GM18507 (cell line): ENCODE results near the gene KRT76.
"Not testable (repeated sequence)": the region's sequence is repeated elsewhere in the genome, so short reads cannot be mapped to it uniquely, and the experiment has no call there.

Source experiments
- DNase-seq: peaks from one replicate; pipeline ENCODE4 v3.0.0; 2011; ENCODE audit warnings: low read depth; ENCODE audit not compliant: insufficient read length; ENCODE audit errors: extremely low spot score
- FAIRE-seq: peaks from 2 replicates; lab custom pipeline; 2011; peaks lifted over from hg19 to GRCh38; lab: Jason Lieb, UNC

KRT76 gene

GRCh38 chr12:52798671-52799504, 21.7 kb upstream of the KRT76 start:
- DNase-seq (no peak), FAIRE-seq (no peak)

- DNase-seq (no peak), FAIRE-seq (no peak)
Observed at GRCh38 chr12:52798003-52798670, 21.0 kb upstream of the KRT76 start.

GRCh38 chr12:52797529-52797894, 20.4 kb upstream of the KRT76 start:
- FAIRE-seq (no peak), DNase-seq (no peak)

- no peak for DNase-seq
- FAIRE-seq: no peak
Observed at GRCh38 chr12:52796839-52797528, 19.8 kb upstream of the KRT76 start.

- DNase-seq (no peak), FAIRE-seq (no peak)
Observed at GRCh38 chr12:52796429-52796794, 19.3 kb upstream of the KRT76 start.

GRCh38 chr12:52795694-52796428, 18.7 kb upstream of the KRT76 start, which contains the start of gene KRT3:
KRT3 (minus strand) TSS chr12:52796117; CDS start chr12:52796042, 75 bp downstream.
- FAIRE-seq: no peak

GRCh38 chr12:52795332-52795674, 18.2 kb upstream of the KRT76 start:
- not testable (repeated sequence) for DNase-seq, FAIRE-seq

More at GRCh38 chr12:52795694-52796428, 18.7 kb upstream of the KRT76 start, which contains the start of gene KRT3:
- DNase-seq: no peak

- FAIRE-seq (no peak), DNase-seq (no peak)
Observed at GRCh38 chr12:52794479-52795331, 17.6 kb upstream of the KRT76 start.

GRCh38 chr12:52792185-52793029, 15.3 kb upstream of the KRT76 start:
- DNase-seq (no peak), FAIRE-seq (no peak)

GRCh38 chr12:52791271-52792184, 14.4 kb upstream of the KRT76 start:
- DNase-seq (no peak), FAIRE-seq (no peak)

- no peak for FAIRE-seq
- DNase-seq: no peak
Observed at GRCh38 chr12:52790427-52791270, 13.5 kb upstream of the KRT76 start.

- DNase-seq (no peak), FAIRE-seq (no peak)
Observed at GRCh38 chr12:52789637-52790426, 12.7 kb upstream of the KRT76 start.

- no peak for FAIRE-seq
Observed at GRCh38 chr12:52788876-52789636, 11.9 kb upstream of the KRT76 start.

GRCh38 chr12:52788192-52788875, 11.2 kb upstream of the KRT76 start:
- DNase-seq: no peak
- no peak for FAIRE-seq

More at GRCh38 chr12:52788876-52789636, 11.9 kb upstream of the KRT76 start:
- no peak for DNase-seq
